IPS DF 6.9 (cell line): ENCODE measurements around the gene ANKRD18B.
"Not testable (repeated sequence)": the region's sequence is repeated elsewhere in the genome, so short reads cannot be mapped to it uniquely, and the experiment has no call there.

ENCODE experiments used
- DNase-seq: peaks from one replicate; pipeline ENCODE4 v3.0.0-alpha.2; 2013; ENCODE audit warnings: low read depth, low spot score
- H3K27ac ChIP-seq: one replicate; pipeline ENCODE4 v1.5.1; 2013; ENCODE audit warnings: low read length, control low read depth
- H3K27me3 ChIP-seq: 2 replicates; pipeline ENCODE4 v1.6.1; 2013; ENCODE audit warnings: mild to moderate bottlenecking, low read length; ENCODE audit not compliant: control insufficient read depth, insufficient read depth
- H3K36me3 ChIP-seq: 2 replicates; pipeline ENCODE4 v1.6.1; 2013; ENCODE audit warnings: low read length; ENCODE audit not compliant: control insufficient read depth, insufficient read depth
- H3K4me1 ChIP-seq: 2 replicates; pipeline ENCODE4 v1.6.1; 2013; ENCODE audit warnings: low read length; ENCODE audit not compliant: control insufficient read depth, insufficient read depth
- H3K4me3 ChIP-seq: 2 replicates; pipeline ENCODE4 v1.5.1; 2013; ENCODE audit warnings: mild to moderate bottlenecking, low read length
- H3K9me3 ChIP-seq: 2 replicates; pipeline ENCODE4 v1.6.1; 2013; ENCODE audit warnings: low read length, inconsistent platforms; ENCODE audit not compliant: control insufficient read depth, insufficient read depth
- WGBS: extraction: QIAGEN DNeasy Blood & Tissue Kit; methylation state at CpG from one replicate; pipeline ENCODE4 v1.1.7; 2013; ENCODE audit warnings: mixed read lengths, missing lambda C conversion rate; ENCODE audit not compliant: insufficient read length, insufficient coverage; 5-methylcytosine and 5-hydroxymethylcytosine counted together

ANKRD18B gene

GRCh38 chr9:33533958-33534357 is 9.9 kb downstream of the ANKRD18B start:
- no CpG with 5 or more reads among the region's 3 CpGs for WGBS
- DNase-seq: not testable (repeated sequence)

GRCh38 chr9:33535541-33535940 is 11.5 kb downstream of the ANKRD18B start:
- no CpG with 5 or more reads among the region's 2 CpGs for WGBS

More at GRCh38 chr9:33533958-33534357, 9.9 kb downstream of the ANKRD18B start:
- H3K9me3 ChIP-seq, H3K27ac ChIP-seq, H3K27me3 ChIP-seq, H3K4me3 ChIP-seq, H3K4me1 ChIP-seq, H3K36me3 ChIP-seq: not testable (repeated sequence)

GRCh38 chr9:33543463-33543862 is 19.4 kb downstream of the ANKRD18B start:
- not testable (repeated sequence) for H3K27ac ChIP-seq, DNase-seq, H3K27me3 ChIP-seq, H3K36me3 ChIP-seq, H3K4me1 ChIP-seq, H3K9me3 ChIP-seq, H3K4me3 ChIP-seq
- WGBS: no CpG with 5 or more reads among the region's 2 CpGs

More at GRCh38 chr9:33535541-33535940, 11.5 kb downstream of the ANKRD18B start:
- H3K36me3 ChIP-seq: no peaks in the 10 kb centered on the region
- H3K27ac ChIP-seq: no peak overlapping the region
- no peaks in the 10 kb centered on the region for H3K4me1 ChIP-seq
- no peaks in the 10 kb centered on the region for H3K9me3 ChIP-seq
- H3K4me3 ChIP-seq: no peak overlapping the region
- no peak for DNase-seq
- H3K27me3 ChIP-seq: no peaks in the 10 kb centered on the region

GRCh38 chr9:33545715-33546114 is 21.7 kb downstream of the ANKRD18B start:
- WGBS: no CpG with 5 or more reads among the region's 2 CpGs
- not testable (repeated sequence) for H3K9me3 ChIP-seq, H3K27me3 ChIP-seq, H3K27ac ChIP-seq, H3K36me3 ChIP-seq, H3K4me3 ChIP-seq, DNase-seq, H3K4me1 ChIP-seq

- not testable (repeated sequence) for H3K36me3 ChIP-seq, H3K4me1 ChIP-seq, H3K9me3 ChIP-seq, DNase-seq, H3K4me3 ChIP-seq, H3K27me3 ChIP-seq, H3K27ac ChIP-seq
- no CpG with 5 or more reads among the region's 4 CpGs for WGBS
Observed at GRCh38 chr9:33548816-33549215, 24.8 kb downstream of the ANKRD18B start.

- not testable (repeated sequence) for H3K27me3 ChIP-seq, DNase-seq, H3K9me3 ChIP-seq, H3K4me3 ChIP-seq, H3K36me3 ChIP-seq, H3K4me1 ChIP-seq, H3K27ac ChIP-seq
- no CpG with 5 or more reads among the region's 3 CpGs for WGBS
Observed at GRCh38 chr9:33549418-33549817, 25.4 kb downstream of the ANKRD18B start.

DNA sequence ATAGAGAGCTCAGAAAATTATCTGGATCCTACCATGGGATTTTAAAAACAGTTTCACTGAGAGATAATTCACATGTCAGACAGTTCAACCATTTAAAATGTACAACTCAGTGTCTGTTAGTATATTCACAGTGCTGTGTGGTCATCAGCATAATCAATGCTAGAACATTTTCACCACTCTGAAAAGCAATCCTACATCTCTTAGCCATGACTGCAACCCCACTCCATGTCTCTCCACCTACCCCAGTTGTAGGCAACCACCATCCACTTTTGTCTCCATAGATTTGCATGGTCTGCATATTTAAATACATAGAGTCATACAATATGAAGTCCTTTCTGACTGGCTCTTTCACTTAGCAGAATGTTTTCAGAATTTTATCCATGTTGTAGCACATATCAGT is 27.1 kb downstream of the ANKRD18B start:
- not testable (repeated sequence) for H3K4me1 ChIP-seq, H3K27me3 ChIP-seq, DNase-seq, H3K4me3 ChIP-seq, H3K9me3 ChIP-seq, H3K36me3 ChIP-seq, H3K27ac ChIP-seq

- H3K36me3 ChIP-seq, H3K9me3 ChIP-seq, H3K27ac ChIP-seq, H3K4me3 ChIP-seq, H3K27me3 ChIP-seq, H3K4me1 ChIP-seq, DNase-seq: not testable (repeated sequence)
- no CpG with 5 or more reads among the region's 4 CpGs for WGBS
Observed at GRCh38 chr9:33552315-33552725, 28.3 kb downstream of the ANKRD18B start.

DNA sequence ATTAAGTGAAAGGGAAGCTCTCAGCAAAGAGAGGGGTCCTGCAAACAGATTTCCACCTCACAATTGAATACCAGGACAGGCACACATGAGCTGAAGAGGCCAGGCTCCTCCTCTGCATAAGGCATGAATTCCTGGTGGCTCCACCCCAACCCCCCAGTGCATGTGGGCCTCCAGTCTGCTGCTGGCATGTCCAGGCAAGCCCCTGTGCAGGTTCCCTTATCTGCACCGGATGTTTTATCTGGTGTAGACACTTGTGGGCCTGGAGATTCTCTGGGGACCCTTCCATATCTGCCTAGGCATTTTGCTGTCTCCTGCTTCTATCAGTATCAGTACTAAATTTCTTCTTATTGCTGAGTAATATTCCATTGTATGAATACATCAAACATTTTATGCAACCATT is 36.2 kb downstream of the ANKRD18B start:
- WGBS: no CpG with 5 or more reads among the region's 1 CpG
- not testable (repeated sequence) for H3K4me1 ChIP-seq, H3K9me3 ChIP-seq, H3K36me3 ChIP-seq, H3K27ac ChIP-seq, H3K27me3 ChIP-seq, DNase-seq, H3K4me3 ChIP-seq

DNA sequence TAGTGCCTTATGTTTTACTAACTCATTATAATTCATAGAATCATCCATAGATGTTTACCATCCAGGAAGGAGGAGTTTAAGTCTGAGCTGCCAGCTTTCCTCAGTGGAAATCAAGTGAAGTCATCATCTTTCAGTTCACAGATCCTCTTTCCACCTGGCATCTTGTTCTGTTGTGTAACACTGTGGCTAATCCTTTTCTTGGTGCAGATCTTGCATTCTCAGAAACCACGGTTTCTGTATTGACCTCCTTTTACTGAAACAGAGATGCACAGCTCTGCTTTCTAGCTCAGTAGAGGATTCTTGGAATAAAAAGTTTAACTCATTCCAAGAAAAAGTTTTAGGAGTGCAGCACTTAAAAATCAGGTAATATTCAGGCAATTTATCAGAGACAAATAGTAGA is 38.1 kb downstream of the ANKRD18B start:
- no CpG with 5 or more reads among the region's 1 CpG for WGBS
- H3K4me3 ChIP-seq, H3K27me3 ChIP-seq, H3K27ac ChIP-seq, H3K36me3 ChIP-seq, H3K4me1 ChIP-seq, DNase-seq, H3K9me3 ChIP-seq: not testable (repeated sequence)

DNA sequence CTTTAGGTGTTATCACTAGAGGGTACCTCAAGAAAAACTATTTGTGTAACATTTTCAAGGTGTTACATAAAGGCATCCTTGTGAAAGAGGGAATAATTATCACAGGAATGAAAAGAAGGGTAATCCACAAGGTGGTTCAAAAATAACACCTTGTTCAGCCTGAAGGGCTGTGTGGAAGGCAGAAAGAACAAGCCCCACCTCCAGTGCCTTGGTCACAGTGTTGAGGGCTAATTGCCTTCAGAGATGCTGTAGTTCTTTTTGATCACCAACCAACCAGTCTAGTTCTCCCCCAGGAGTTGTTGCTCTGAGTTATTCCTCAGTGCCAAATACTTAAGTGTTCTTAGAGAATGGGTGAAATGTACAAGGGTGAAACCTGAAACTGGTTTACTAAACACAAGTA is 43.7 kb downstream of the ANKRD18B start:
- H3K4me3 ChIP-seq, H3K4me1 ChIP-seq, H3K27ac ChIP-seq, H3K36me3 ChIP-seq, H3K9me3 ChIP-seq, H3K27me3 ChIP-seq, DNase-seq: not testable (repeated sequence)
